Activated effector memory CD4-positive, alpha-beta T cell treated with anti-CD3 and anti-CD28 coated beads, Interleukin-2, amount 50 U/mL, for 16 hours (primary cell): Measurements from ENCODE around the gene PM20D1.

Experiments
- DNase-seq: peaks from one replicate; pipeline ENCODE4 v3.0.0-alpha.2; 2020

The PM20D1 gene

DNA sequence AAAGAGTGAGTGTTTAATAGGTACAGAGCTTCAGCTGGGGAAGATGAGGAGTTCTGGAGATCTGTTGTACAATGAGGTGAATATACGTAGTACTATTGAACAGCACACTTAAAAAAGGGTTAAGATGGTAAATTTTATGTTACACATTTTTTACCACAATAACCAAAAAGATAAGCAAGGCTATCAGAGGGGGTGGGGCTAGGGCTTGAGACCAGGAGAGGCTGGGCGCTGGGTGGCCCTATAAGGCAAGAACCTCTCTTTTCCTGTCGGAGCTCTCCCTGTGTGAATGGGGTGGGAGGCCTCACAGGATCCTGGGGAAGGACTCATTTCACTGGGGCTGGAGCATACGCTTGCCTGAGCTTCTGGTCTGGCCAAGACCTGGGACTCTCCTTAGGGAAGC, 45.9 kb downstream of the PM20D1 start:
- DNase-seq: no peak

DNA sequence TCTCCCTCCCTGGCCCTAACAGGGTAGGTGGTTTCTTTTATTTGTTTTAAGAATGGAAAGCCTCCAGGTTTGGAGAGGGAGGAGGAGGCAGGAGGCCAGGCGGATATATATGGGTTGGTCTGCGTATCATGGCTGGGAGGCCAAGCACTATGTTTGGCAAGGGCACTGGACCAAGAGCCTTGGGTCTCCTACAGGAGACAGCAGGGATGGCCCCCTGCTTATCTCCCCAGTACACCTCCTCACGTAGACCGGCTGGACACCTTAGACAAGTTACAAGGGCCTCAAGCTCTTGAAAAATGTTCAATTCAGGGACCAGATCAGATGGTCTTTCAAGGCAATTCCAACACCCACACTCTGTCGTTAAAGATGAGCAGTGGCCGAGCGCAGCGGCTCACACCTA, 47.9 kb downstream of the PM20D1 start:
- no peak for DNase-seq

DNA sequence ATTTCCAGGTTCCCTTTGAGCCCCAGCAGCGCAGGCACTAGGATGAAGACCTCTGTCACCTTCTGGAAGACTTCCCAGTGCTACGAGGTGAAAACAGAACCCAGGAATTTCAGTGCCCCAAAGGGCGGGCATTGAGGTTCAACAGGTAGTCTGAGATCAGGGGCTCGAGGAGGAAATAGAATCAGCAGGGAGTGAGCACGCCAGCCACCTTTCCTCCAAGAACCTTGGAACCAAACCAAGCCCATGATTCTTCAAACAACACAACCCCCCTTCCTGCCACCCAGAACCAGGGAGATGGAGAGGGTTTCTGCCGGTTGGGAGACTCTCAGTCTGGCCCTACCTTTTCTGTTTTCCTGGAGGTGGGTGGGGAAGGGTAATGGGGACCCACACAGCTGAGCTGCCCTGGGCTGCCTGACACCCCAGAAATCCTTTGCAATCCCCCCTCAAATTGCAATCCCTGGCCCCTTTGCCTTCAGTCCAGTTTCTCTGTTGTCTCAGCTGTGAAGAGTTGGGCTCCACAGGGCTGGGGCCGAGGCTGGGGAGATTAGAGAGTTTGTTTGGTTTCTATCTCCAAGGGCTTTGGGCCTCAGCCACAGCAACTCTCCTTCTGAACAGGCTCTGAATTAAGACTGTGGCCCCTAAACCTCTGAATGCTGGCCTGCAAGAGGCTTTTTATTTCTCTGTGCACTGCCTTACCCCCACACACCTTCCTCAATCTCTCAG, 48.8 kb downstream of the PM20D1 start:
- DNase-seq: no peak

DNA sequence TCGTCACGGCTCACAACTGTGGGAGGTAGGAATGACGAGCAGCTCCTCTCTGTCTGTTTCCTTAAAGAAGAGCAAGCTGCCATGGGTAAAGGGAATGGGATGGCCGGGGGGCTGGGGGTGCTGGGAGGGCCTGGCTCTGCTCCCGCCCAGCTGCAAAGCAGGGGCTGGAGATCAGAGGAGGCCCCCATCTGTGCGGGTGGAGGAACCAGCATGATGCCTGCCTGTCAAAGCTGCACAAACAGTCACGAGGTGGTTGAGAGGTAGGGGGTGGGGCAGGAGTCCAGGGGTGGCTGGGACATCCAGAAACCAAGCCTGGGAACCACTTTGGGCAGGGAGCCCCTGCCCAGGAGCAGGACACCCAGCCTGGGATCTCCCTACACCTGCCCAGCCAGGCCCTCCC, 49.5 kb downstream of the PM20D1 start:
- no peak for DNase-seq

DNA sequence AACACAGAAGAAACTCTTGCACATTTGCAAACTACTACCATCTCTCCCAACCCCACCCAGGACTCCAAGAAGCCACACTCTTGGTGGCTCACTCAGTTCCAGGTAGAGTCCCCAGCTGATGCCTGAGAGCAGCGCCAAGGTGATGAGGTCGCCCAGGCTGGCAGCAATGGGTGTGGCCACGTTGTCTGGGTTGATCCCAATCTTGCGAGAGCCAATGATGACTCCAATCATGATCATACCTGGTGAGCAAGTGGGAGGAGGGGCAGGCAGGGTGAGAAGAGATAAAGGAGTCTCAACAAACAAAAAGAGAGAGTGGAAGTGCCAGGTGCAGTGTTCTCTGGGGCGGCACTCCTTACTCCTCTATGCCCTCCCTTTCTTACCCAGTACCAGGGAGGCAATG, 51.4 kb downstream of the PM20D1 start:
- no peak for DNase-seq

DNA sequence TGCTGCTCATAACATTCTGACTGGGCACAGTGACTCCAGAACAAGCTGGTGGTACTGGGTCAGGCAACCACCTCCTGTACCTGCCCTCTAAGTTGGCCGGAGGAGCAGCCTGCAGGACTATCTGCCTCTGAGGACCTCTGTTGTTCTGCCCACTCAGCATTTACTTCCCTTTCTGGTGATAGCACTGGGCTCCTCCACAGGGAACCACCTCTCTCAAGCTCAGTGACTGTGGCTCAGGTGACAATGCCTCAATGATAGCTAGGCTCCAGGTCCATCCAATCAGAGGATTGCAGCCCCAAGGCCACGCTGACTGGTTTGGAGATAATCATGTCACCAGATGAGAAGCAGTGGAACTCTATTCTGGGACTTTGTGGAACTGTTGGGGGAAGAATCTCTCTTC, 52.8 kb downstream of the PM20D1 start:
- DNase-seq: no peak

DNA sequence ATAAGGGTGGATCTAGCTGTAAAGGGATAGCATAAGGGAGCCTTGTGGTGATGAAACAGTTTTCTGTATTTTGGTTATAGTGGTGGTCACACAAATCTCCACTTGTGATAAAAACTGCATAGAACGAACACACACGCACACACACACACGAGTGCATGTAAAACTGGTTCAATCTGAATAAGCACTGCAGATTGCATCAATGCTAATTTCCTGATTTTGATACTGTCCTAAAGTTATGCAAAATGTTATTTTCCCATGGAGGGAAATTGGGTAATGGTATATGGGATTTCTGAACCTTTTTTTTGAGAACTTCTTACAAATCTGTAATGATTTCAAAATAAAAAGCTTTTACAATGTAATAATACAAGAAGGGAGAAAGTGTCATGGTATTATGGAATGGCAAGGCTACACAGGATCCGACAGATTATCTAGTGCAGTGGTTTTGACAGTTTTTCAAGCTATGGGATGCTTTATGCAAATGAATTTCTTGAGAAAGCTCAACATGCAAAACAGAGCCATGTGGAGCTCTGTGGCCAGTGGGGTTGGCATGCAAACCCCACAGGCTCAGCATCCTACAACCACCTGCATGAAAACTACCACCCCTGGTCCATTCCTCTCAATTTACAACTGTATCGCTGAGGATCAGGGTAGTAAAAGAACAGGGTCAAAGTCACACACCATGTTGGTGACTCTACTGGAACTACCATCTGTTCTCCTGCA, 55.8 kb downstream of the PM20D1 start:
- no peak for DNase-seq

DNA sequence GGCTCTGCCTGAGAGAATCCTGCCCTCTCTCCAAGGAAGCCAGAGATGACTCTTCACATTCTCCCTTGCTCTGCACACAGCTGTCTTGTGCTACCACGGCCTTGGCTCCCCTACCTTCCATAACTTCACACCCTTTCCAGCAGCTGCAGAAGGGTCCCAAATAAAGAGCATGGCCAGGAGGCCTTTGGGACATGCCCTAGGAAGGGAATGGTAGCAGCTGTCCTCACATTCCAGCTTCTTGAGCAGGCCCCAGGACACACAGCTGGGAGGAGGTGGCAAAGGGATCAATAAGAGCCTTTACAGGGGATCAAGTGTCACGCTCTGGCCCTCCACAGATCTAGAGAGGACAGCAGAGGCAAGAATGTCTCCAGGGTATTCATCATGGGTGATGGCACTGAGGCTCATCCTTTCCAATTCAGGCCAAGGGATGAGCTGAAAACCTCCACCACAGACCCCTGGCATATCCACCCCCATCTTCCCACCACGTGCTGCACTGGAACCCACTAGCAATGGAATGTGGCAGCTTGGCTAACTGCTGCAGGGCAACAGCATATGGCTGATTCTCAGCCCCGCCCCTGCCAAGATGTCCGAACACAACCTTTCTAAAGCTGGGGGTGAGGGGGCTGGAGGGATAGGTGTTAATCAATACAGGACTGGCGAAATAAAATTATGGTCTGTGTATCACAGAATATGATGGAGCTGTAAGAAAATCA, 56.8 kb downstream of the PM20D1 start:
- DNase-seq: no peak

DNA sequence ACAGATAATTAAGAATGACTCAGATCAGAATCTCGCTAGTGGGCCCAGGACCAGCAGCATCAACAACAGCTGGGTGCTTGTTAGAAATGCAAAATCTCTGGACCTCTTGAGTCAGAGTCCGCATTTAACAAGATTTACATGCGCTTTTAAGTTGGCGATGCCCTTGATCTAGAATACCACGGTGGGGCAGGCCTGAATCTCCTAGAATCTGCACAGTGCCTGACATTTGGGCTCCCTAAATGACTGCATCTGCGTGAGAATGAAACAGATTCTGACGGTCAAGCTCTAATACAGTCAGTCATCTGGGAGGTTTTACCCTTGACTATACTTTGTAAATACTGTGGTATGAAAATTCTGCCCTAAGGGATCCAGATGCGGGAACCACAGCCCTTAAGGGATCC, 57.5 kb downstream of the PM20D1 start:
- DNase-seq: no peak

DNA sequence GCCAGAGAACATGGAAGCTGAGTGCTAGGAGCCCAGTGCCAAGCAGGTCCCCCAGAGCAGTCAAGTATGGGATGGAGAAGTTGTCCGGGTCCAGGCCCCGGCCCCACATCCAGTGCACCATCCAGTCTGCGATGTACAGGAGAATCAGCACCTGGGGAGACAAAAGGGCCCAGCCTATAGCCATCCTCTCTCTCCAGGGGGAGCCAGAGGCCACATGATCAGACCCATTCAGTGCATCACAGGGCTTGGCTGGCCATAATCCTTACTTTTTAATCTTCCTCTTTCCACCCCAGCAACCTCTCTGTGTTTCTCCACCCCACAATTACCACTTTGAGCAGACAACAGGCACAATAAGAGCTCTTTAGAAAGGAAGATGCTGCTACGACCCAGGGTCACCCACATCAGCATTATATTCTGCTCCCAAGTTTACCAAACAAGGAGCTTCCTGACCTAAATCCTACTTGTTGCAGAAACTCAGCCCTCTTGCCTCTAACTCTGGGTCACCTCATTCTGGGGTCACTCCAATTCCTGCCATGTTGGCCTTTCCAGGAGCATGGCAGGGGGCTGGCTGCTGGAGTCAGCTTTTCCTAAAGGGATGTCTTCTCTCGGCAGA, 58.3 kb downstream of the PM20D1 start:
- peak; percentile 83 for DNase-seq

DNA sequence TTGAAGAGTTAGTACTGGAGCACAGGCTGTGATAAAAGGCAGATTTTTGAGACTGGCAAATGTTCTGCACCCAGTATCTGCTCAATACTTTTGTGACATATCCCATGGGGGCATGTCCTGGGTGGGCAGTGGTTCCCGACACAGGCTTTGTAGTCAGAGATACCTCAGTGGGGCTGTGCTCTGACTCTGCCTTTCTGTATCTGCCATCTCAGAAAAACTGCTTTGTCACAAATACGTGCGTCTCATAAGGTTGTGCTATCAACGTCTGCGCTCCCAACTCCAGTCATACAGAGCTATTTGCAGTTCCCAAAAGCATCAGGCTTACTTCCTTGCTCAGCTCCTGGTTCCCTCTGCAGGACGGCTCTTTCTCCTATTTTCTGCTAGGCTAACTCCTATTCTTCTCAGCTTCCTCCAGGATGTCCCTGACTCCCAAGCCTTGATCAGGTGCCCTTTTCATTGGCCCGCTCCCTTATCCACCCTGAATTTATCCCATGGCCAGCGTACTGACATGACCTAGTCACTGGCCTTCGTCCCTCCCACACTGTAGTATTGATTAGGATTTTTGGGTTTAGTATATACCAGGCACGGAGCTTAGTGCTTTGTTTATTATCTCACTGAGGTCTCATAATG, 62.5 kb downstream of the PM20D1 start:
- DNase-seq: no peak

DNA sequence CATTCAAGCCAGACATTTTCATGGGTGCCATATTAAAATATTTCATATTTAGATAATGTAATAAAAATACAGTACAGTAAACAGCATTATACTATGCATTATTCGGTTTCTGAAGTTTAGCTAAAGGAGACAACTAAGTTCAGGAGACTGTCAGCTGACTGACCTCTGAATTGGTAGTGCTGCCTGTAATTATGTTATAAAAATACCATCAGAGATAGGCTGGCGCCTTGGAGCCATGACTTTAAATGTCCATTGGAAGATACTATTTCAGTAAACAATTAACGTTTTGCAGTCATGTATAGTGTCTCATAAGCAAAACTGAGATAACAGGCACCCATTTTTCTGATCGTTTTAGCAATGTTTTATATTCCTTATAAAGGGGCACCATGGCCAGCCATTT, 63.3 kb downstream of the PM20D1 start:
- DNase-seq: no peak

DNA sequence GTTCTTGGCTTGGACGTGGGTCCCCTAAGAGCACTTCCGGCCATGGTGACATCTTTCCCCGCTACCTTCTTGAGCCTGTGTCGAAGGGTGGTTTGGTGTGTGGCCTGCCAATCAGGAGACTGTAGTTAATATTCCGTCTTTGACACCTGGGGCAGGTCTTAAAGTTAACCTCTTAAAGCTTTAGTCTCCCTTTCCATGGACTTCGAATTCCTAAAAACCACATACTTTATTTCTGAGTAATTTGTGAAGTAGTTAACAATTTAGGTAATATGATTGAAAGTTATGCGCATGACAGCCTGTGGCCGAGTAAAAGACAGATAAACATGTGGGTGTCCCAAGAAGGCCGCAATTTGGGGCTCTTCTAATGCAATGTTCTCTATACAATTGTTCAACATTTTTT, 64.5 kb downstream of the PM20D1 start:
- no peak for DNase-seq

DNA sequence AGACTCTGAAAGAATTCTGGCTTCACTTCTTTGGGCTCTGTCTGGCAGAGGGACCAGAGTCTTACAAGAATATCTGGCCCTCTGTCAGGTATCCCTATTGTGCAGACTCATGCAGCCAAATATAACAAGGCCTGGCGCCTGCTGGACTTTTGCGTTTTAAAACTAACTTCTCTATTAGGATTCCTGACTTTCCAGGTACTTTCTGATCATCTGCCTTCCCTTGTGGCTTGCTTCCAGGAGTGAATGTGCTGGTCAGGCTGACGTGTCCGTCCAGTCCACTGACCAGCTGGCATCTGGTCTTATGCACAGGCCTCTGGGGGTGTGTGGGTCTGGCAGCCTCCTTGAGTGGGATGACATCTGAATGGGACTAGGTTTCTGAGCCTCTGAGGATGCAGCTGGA, 66.0 kb downstream of the PM20D1 start:
- no peak for DNase-seq

DNA sequence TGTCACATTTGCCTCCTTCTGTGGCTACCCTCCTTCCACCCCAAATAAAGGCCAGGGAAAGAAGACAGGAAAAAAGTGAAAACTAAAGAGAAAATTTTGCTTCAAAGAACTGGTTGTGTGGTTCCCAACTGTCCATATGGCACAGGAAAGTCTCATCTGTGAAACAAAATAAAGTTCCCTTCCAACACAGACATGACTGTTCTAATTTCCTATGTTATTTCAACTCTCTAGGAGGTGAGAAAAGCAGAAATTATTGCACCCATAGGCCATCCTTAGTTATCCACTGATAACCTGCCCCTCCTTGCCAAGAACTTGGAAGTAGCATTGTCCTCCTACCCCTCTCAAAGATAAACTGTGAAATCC, 66.5 kb downstream of the PM20D1 start:
- DNase-seq: no peak

DNA sequence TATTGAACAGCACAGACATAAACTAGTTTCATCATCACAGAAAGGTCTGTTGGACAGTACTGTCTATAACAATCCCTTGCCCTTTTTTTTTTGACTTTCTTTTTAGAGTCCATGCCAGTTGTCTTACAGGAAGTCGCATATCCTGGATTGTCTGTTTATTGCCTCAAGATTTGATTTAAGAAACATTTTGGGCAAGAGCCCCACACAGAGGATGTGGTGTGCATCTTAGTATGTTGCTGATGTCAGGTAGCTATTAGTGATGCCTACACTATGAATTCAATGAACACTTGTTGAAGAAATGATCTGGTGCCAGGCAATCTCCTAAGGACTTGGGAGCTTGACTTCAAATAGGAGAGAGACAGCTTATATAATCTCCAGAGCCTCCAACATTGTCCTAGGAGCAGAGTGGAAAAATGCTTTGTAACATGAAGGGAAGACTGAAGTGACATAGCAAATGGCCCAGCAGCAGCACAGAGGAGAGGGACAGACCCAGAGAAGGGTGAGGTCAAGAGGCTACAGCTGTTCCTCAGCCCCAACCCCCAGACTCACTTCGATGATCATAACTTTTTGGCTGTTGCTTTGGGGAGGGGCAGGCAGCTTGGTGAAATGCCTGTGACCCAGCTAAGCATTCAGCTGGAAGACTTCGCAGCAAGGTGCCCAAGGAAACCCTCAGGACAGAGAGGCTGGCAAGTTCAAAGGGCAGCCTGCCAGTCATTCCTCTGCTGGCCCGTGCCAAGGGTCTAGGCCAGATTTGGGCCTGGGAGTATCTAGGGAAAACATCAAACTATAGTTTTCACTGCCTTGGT, 67.1 kb downstream of the PM20D1 start:
- no peak for DNase-seq

DNA sequence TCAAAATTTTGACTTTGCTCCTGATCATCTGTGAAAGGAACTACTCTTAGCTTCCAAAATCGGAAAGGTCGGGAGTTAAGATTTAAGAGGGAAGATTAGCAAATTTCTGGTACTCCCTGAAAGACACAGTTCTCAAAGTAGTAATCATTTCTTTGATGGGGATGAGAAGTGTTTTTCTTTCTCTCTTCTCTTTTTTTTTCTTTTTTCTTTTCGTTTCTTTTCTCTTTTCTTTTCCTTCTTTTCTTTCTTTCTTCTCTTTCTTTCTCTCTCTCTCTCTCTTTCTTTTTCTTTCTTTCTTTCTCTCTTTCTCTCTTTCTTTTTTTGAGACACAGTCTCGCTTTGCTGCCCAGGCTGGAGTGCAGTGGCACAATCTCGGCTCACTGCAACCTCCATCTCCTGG, 69.6 kb downstream of the PM20D1 start:
- DNase-seq: no peak
